ENCODE results near the gene ARCN1. TPM values are rescaled to one million over a fixed set of nuclear protein-coding genes. Genes with fewer than 3 reads are reported as not detected.

ARCN1 gene
- total and polyA plus RNA-seq, 2 donors from 2014 or later: 64.7 to 107 TPM

DNA sequence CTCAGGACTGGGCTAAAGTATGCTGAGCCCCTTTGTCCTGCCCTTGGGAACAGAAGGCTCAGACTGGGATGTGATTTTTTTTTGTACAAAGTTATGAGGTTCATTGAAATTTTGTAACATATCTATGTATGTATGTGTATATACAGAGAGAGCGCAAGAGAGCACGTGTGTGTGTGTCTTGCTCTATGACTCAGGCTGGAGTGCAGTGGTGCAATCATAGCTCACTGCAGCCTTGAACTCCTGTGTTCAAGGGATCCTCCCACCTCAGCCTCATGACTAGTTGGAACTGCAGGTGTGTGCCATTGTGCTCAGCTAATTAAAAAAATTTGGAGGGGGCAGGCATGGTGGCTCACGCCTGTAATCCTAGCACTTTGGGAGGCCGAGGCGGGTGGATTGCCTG is 35.5 kb upstream of the ARCN1 start:
- H3K9ac ChIP-seq (ENCODE audit: low read length in 3 of 3): no peak overlapping the region
- no peaks in the 10 kb centered on the region for H3K36me3 ChIP-seq (ENCODE audit: control insufficient read depth in 2 of 3, insufficient read depth in 3 of 3, low read length in 3 of 3)
- peaks cover 0 to 8% (median 5%) of the 10 kb centered on the region in 3 donors for H3K4me1 ChIP-seq (ENCODE audit: control insufficient read depth in 2 of 3, insufficient read depth in 2 of 3, low read depth in 1 of 3, low read length in 3 of 3)
- no peak for DNase-seq
- FAIRE-seq: no peak
- no peak overlapping the region for H3K27ac ChIP-seq (ENCODE audit: low read depth in 2 of 2, low read length in 2 of 2)
- intact Hi-C loops (cut with DNase I): no loop called here
- no peak overlapping the region for H3K4me3 ChIP-seq (ENCODE audit: low read length in 3 of 3)
- TF ChIP-seq, protein P1, sequence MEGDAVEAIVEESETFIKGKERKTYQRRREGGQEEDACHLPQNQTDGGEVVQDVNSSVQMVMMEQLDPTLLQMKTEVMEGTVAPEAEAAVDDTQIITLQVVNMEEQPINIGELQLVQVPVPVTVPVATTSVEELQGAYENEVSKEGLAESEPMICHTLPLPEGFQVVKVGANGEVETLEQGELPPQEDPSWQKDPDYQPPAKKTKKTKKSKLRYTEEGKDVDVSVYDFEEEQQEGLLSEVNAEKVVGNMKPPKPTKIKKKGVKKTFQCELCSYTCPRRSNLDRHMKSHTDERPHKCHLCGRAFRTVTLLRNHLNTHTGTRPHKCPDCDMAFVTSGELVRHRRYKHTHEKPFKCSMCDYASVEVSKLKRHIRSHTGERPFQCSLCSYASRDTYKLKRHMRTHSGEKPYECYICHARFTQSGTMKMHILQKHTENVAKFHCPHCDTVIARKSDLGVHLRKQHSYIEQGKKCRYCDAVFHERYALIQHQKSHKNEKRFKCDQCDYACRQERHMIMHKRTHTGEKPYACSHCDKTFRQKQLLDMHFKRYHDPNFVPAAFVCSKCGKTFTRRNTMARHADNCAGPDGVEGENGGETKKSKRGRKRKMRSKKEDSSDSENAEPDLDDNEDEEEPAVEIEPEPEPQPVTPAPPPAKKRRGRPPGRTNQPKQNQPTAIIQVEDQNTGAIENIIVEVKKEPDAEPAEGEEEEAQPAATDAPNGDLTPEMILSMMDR (IDR thresholded peaks at IDR 0.05; ENCODE audit: borderline replicate concordance, extremely low read depth, insufficient read depth): no peak
- no peaks in the 10 kb centered on the region for H3K27me3 ChIP-seq (ENCODE audit: control insufficient read depth, insufficient read depth, low read length)
- no peaks in the 10 kb centered on the region for H3K9me3 ChIP-seq (ENCODE audit: control insufficient read depth in 2 of 3, insufficient read depth in 1 of 3, low read length in 3 of 3)

DNA sequence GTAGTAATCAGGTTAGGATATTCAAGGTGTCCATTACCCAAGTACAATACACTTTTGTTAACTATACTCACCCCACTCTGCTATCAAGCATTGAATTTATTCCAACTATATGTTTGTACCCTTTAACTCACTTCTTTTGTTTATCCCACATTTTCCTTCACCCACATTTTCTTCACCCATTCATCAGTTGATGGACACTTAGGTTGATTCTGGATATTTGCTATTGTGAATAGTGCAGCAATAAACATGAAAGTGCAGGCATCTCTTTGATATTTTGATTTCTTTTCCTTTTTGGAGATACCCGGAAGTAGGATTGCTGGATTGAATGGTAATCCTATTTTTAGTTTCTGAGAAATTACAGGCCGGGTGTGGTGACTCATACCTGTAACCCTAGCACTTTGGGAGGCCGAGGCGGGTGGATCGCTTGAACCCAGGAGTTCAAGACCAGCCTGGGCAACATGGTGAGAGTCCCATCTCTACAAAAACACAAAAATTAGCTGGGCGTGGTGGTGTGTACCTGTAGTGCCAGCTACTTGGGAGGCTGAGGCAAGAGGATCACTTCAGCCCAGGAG is 34.7 kb upstream of the ARCN1 start:
- H3K4me1 ChIP-seq (ENCODE audit: control insufficient read depth in 2 of 3, insufficient read depth in 2 of 3, low read depth in 1 of 3, low read length in 3 of 3): peaks cover 0 to 6% (median 5%) of the 10 kb centered on the region in 3 donors
- TF ChIP-seq, protein P1 (IDR thresholded peaks at IDR 0.05; ENCODE audit: borderline replicate concordance, extremely low read depth, insufficient read depth): no peak
- no peak overlapping the region for H3K27ac ChIP-seq (ENCODE audit: low read depth in 2 of 2, low read length in 2 of 2)
- H3K27me3 ChIP-seq (ENCODE audit: control insufficient read depth, insufficient read depth, low read length): no peaks in the 10 kb centered on the region
- DNase-seq (no peak), FAIRE-seq (no peak)
- no peaks in the 10 kb centered on the region for H3K9me3 ChIP-seq (ENCODE audit: control insufficient read depth in 2 of 3, insufficient read depth in 1 of 3, low read length in 3 of 3)
- no peak overlapping the region for H3K4me3 ChIP-seq (ENCODE audit: low read length in 3 of 3)
- H3K9ac ChIP-seq (ENCODE audit: low read length in 3 of 3): no peak overlapping the region
- intact Hi-C loops (cut with DNase I): no loop called here
- no peaks in the 10 kb centered on the region for H3K36me3 ChIP-seq (ENCODE audit: control insufficient read depth in 2 of 3, insufficient read depth in 3 of 3, low read length in 3 of 3)

DNA sequence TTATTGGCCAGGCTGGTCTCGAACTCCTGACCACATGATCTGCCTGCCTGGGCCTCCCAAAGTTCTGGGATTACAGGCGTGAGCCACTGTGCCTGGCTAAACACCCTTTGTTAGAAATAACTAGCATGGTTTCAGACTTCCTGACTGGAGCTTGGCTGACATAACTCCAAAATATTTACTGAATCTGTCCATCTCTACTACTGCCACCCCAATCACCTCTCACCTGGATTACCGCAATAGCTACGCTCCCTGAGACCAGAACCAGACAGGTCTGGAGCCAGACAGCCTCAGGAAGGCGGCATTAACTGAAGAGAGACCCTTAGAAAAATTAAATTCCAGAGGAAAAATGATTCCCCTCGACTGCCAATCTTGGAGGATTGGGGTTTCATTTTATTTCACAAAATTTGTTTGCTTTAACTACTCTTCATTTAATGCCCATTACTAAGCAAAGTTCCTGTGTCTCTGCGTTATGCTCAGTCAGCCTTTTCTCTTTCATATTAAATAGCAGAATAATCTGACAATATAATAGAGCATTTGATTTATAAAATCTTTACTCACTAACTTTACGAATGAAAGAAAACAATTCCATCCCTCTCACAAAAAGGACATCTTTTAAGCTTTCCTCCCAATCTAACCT is 28.1 kb upstream of the ARCN1 start:
- intact Hi-C loops (cut with DNase I): no loop called here
- Histone ChIP-seq H3K9ac (ENCODE audit: low read length in 3 of 3) (no peak overlapping the region), H3K27me3 (ENCODE audit: control insufficient read depth, insufficient read depth, low read length) (no peaks in the 10 kb centered on the region), H3K4me1 (ENCODE audit: control insufficient read depth in 2 of 3, insufficient read depth in 2 of 3, low read depth in 1 of 3, low read length in 3 of 3) (no peaks in the 10 kb centered on the region), H3K27ac (ENCODE audit: low read depth in 2 of 2, low read length in 2 of 2) (no peak overlapping the region), H3K36me3 (ENCODE audit: control insufficient read depth in 2 of 3, insufficient read depth in 3 of 3, low read length in 3 of 3) (peaks cover 0 to 9% (median 8%) of the 10 kb centered on the region in 3 donors), H3K9me3 (ENCODE audit: control insufficient read depth in 2 of 3, insufficient read depth in 1 of 3, low read length in 3 of 3) (no peaks in the 10 kb centered on the region), H3K4me3 (ENCODE audit: low read length in 3 of 3) (no peak overlapping the region)
- TF ChIP-seq, protein P1 (IDR thresholded peaks at IDR 0.05; ENCODE audit: borderline replicate concordance, extremely low read depth, insufficient read depth): no peak
- DNase-seq: no peak
- FAIRE-seq: no peak
